Endothelial cell of umbilical vein (primary cell): Measurements from ENCODE around the gene SLC28A1. TPM values are rescaled to one million over a fixed set of nuclear protein-coding genes. Genes with fewer than 3 reads are reported as not detected.

Source experiments
- BruUV-seq: library from RNA; stranded (reverse); fragments of 400-500 nt; replicated peaks from 2 replicates; lab custom pipeline; 2021; lab: Mats Ljungman, UMichigan
- CTCF ChIA-PET: fragments of 300-600, 350-600 bp; sonication (Branson Sonifier 250); formaldehyde crosslinking; loops from one replicate; lab custom pipeline; 2021; ENCODE audit warnings: antibody characterized with exemption, inconsistent platforms; lab: Charles Lee
- POLR2A ChIA-PET: fragments of 300-600, 350-600 bp; sonication (Branson Sonifier 250); formaldehyde crosslinking; loops from one replicate; lab custom pipeline; 2021; ENCODE audit warnings: antibody characterized with exemption, inconsistent platforms; lab: Charles Lee
- DNase-seq: peaks from one replicate; pipeline ENCODE4 v3.0.0-alpha.2; 2011; ENCODE audit warnings: low read depth, low spot score
- FAIRE-seq: peaks from 2 replicates; lab custom pipeline; 2011; peaks lifted over from hg19 to GRCh38; lab: Jason Lieb, UNC
- H2AFZ ChIP-seq: 2 replicates; pipeline ENCODE4 v1.6.0; 2012; ENCODE audit warnings: low read depth, low read length, control low read depth, inconsistent platforms
- H3K27ac ChIP-seq: 2 replicates; pipeline ENCODE4 v1.5.1; 2011; ENCODE audit warnings: low read depth, mild to moderate bottlenecking, control low read depth, low read length, moderate library complexity; ENCODE audit not compliant: insufficient read depth
- H3K27me3 ChIP-seq, 2 experiments: 2 replicates each; pipeline versions ENCODE4 v1.6.0 to v1.6.1; 2011; ENCODE audit warnings: low read length in 2 of 2, mixed read lengths in 1 of 2; ENCODE audit not compliant: control insufficient read depth in 2 of 2, insufficient read depth in 2 of 2
- H3K36me3 ChIP-seq, 2 experiments: 2 replicates in 1 of 2; 3 replicates in 1 of 2; pipeline ENCODE4 v1.5.1; 2011; ENCODE audit warnings: low read length in 2 of 2, mild to moderate bottlenecking in 1 of 2, moderate library complexity in 1 of 2; ENCODE audit not compliant: control insufficient read depth in 2 of 2, insufficient read depth in 2 of 2; ENCODE audit errors: extremely low read depth in 1 of 2
- H3K4me1 ChIP-seq: 3 replicates; pipeline ENCODE4 v1.5.1; 2011; ENCODE audit warnings: mild to moderate bottlenecking, low read length; ENCODE audit not compliant: control insufficient read depth, insufficient read depth; ENCODE audit errors: extremely low read depth
- H3K4me2 ChIP-seq: 2 replicates; pipeline ENCODE4 v1.6.1; 2011; ENCODE audit warnings: low read length, control low read depth, mixed read lengths; ENCODE audit not compliant: insufficient read depth
- H3K4me3 ChIP-seq, 3 experiments: fragments of 200-600 bp in 1 of 3; sonication (generic), shearing (Covaris generic) in 1 of 3; replicated peaks in 1 of 3; 2 replicates each; pipeline ENCODE4 v1.5.1; 2011 to 2016; ENCODE audit warnings: control low read depth in 3 of 3, low read length in 3 of 3, mild to moderate bottlenecking in 2 of 3, inconsistent platforms in 1 of 3, low read depth in 1 of 3, moderate library complexity in 1 of 3; ENCODE audit not compliant: insufficient read depth in 1 of 3
- H3K79me2 ChIP-seq: 2 replicates; pipeline ENCODE4 v1.6.0; 2012; ENCODE audit warnings: low read length, inconsistent platforms; ENCODE audit not compliant: control insufficient read depth, insufficient read depth
- H3K9ac ChIP-seq: replicated peaks from 2 replicates; pipeline ENCODE3; 2011; ENCODE audit warnings: low read length, control low read depth; ENCODE audit not compliant: insufficient read depth; ENCODE audit errors: extremely low read depth
- H3K9me1 ChIP-seq: replicated peaks from 3 replicates; pipeline ENCODE4 v1.6.0; 2011; ENCODE audit warnings: mild to moderate bottlenecking, low read length; ENCODE audit not compliant: control insufficient read depth, insufficient read depth; ENCODE audit errors: extremely low read depth
- H3K9me3 ChIP-seq: replicated peaks from 2 replicates; pipeline ENCODE4 v1.5.1; 2012; ENCODE audit warnings: low read length, inconsistent platforms; ENCODE audit not compliant: control insufficient read depth, insufficient read depth
- H4K20me1 ChIP-seq: replicated peaks from 2 replicates; pipeline ENCODE3; 2011; ENCODE audit warnings: mild to moderate bottlenecking, low read length; ENCODE audit not compliant: control insufficient read depth, insufficient read depth; ENCODE audit errors: extremely low read depth
- CTCF ChIP-seq, 2 donors: IDR thresholded peaks; 1 replicate in 1 of 2; 2 replicates in 1 of 2; pipeline ENCODE4 v1.5.1; 2011; ENCODE audit warnings: low read length in 2 of 2, mild to moderate bottlenecking in 2 of 2, moderate library complexity in 2 of 2, control low read depth in 1 of 2, inconsistent platforms in 1 of 2, low read depth in 1 of 2; ENCODE audit not compliant: insufficient read depth in 1 of 2; ENCODE audit errors: extremely low read depth in 1 of 2
- EZH2 ChIP-seq: IDR thresholded peaks from 2 replicates; pipeline ENCODE4 v1.6.1; 2012; ENCODE audit warnings: borderline replicate concordance, low read depth, mild to moderate bottlenecking, moderate library complexity, low read length, inconsistent platforms; ENCODE audit not compliant: severe bottlenecking
- FOS ChIP-seq: IDR thresholded peaks from 2 replicates; pipeline ENCODE4 v1.6.1; 2011; ENCODE audit warnings: mild to moderate bottlenecking, low read length, moderate library complexity, borderline replicate concordance; ENCODE audit not compliant: insufficient read depth
- GATA2 ChIP-seq: IDR thresholded peaks from 2 replicates; pipeline ENCODE4 v1.7.0; 2011; ENCODE audit warnings: low read depth, mild to moderate bottlenecking, moderate library complexity, mixed read lengths, low read length; ENCODE audit not compliant: insufficient read length, insufficient read depth
- JUN ChIP-seq: IDR thresholded peaks from 2 replicates; pipeline ENCODE4 v1.6.1; 2011; ENCODE audit warnings: borderline replicate concordance, low read depth; ENCODE audit not compliant: insufficient read length, insufficient read depth
- MYC ChIP-seq: IDR thresholded peaks from one replicate; pipeline ENCODE4 v1.6.1; 2011; ENCODE audit warnings: mild to moderate bottlenecking, low read depth, low read length
- POLR2A ChIP-seq: IDR thresholded peaks from 2 replicates; pipeline ENCODE4 v1.6.1; 2012; ENCODE audit warnings: low read depth, mild to moderate bottlenecking, control low read depth, low read length
- POLR2AphosphoS5 ChIP-seq: IDR thresholded peaks from 2 replicates; pipeline ENCODE4 v1.6.1; 2012; ENCODE audit warnings: low read depth, mild to moderate bottlenecking, control low read depth, low read length, moderate library complexity; ENCODE audit not compliant: insufficient read depth
- dilution Hi-C: fragments of 300-500 bp; cut with MboI; formaldehyde crosslinking; loops from one replicate; pipeline ENCODE4 v1.15.0; 2019; ENCODE audit warnings: low sequenced_read_pairs; ENCODE audit not compliant: extremely low pct_ligation_motif_present
- intact Hi-C: fragments of 100-400 bp; cut with micrococcal nuclease; formaldehyde crosslinking; loops from one replicate; pipeline ENCODE4 v1.10.0; 2022
- polyA plus RNA-seq, 4 experiments: library from polyadenylated mRNA; depleted of rRNA in 3 of 4; stranded (reverse) in 3 of 4; unstranded in 1 of 4; fragments of >200 nt; gene quantifications; 2 replicates each; pipeline versions ENCODE4 v1.2.1 to v1.2.3, GENCODE V29; 2011 to 2012; ENCODE audit warnings: missing spikeins in 1 of 4
- total RNA-seq: library from RNA; stranded (reverse); gene quantifications from 2 replicates; pipeline ENCODE4 v1.2.3, GENCODE V29; 2021
- TF ChIP-seq, protein P1 (sequence below): IDR thresholded peaks from 2 replicates; pipeline ENCODE4 v1.6.1; 2011; ENCODE audit not compliant: insufficient read depth, insufficient read length

Gene SLC28A1
- total and polyA plus RNA-seq, 2 donors (not counting 3 experiments of a cell fraction or from before 2014, with no cell fraction given): not detected

DNA sequence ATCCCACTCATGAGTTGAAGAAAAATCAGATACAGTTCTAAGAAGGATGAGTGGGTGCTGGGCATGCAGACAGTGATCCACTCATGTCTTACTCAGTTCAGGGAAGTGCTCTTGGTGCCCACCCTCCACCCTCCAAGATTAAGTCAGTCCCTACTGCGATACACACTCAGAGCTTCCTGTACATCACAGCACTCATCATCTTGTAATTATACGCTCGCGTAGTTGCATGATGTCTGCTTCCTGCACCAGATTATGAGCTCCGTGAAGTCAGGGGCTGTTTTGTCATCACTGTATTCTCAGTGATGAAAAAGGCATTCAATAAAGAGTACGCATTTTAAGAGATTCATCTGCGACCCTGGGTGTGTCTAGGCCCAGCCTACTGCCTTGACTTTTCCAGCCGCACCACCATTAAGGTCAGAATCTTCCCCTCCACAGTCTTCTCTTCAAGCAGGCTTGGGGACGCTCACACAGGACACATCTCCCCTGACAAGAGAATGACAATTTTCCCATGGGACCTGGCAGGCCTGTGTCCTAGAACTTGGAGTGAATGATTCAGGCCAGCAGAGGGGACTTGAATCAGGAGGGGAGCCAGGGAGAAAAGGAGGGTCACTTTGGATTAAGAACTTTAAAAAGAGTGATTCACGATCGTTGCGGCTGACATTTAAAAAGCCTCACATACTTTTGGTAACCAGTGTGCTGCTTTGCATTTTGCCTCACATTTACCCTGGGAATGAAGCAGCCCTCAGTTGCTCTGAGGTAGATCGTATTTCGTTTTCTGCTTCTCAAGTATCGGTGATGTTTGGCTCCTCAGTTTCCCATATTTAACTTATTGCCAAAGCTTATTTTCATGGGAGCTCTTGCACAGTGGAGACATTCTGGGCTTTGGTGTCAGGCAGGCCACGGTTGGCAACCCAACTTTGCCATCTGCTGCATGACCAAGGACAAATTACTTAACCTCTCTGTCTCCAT lies 89.3 kb downstream of the SLC28A1 start:
- H3K9me1 ChIP-seq: no peaks in the 10 kb centered on the region
- no peaks in the 10 kb centered on the region for H3K9me3 ChIP-seq
- no peak overlapping the region for H2AFZ ChIP-seq
- ChIA-PET POLR2A (no interaction called here), CTCF (interaction anchor here (0.6 to 2.3 kb wide), 3 partner anchors 14 to 43 kb away, joined by 3 to 6 read pairs (median 3); no protein-coding TSS in a partner anchor)
- BruUV-seq: no TSS peak
- no peak for TF ChIP-seq JUN
- no peak for TF ChIP-seq FOS
- TF ChIP-seq, protein P1, sequence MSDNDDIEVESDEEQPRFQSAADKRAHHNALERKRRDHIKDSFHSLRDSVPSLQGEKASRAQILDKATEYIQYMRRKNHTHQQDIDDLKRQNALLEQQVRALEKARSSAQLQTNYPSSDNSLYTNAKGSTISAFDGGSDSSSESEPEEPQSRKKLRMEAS: no peak
- no peak for TF ChIP-seq GATA2
- TF ChIP-seq POLR2AphosphoS5: no peak
- no peak for TF ChIP-seq CTCF (IDR thresholded peaks at IDR 0.05; ENCODE audit: extremely low read depth in 1 of 2, insufficient read depth in 1 of 2, low read depth in 1 of 2, low read length in 2 of 2)
- TF ChIP-seq EZH2: no peak
- no peak for TF ChIP-seq MYC
- no peak for TF ChIP-seq POLR2A
- H3K4me1 ChIP-seq: no peaks in the 10 kb centered on the region
- DNase-seq: no peak
- intact Hi-C loops: no loop called here
- H3K27ac ChIP-seq: no peak overlapping the region
- no peak overlapping the region for H3K4me2 ChIP-seq
- no peak for FAIRE-seq
- no peaks in the 10 kb centered on the region for H3K79me2 ChIP-seq
- peaks cover 0 to 5% of the 10 kb centered on the region in 2 experiments for H3K27me3 ChIP-seq
- no peaks in the 10 kb centered on the region for H3K36me3 ChIP-seq
- dilution Hi-C loops: loop anchor here (25.0 kb wide), 1 partner anchor 136 kb away; no protein-coding TSS in a partner anchor
- no peak overlapping the region for H3K9ac ChIP-seq
- H4K20me1 ChIP-seq: no peaks in the 10 kb centered on the region
- no peak overlapping the region for H3K4me3 ChIP-seq
